CD4-positive, alpha-beta memory T cell (primary cell): Measurements from ENCODE around the gene SAYSD1. TPM values are rescaled to one million over a fixed set of nuclear protein-coding genes. Genes with fewer than 3 reads are reported as not detected.

Experiments used
- CTCF ChIA-PET: fragments of 350-600 bp; sonication (Branson Sonifier 250); formaldehyde crosslinking; loops from one replicate; lab custom pipeline; 2021; ENCODE audit warnings: inconsistent platforms; ENCODE audit not compliant: partially characterized antibody; lab: Charles Lee
- POLR2A ChIA-PET: fragments of 350-600 bp; sonication (Branson Sonifier 250); formaldehyde crosslinking; loops from one replicate; lab custom pipeline; 2021; ENCODE audit not compliant: partially characterized antibody; lab: Charles Lee
- DNase-seq, 5 donors: peaks; one replicate each; pipeline versions ENCODE4 v3.0.0 to v3.0.0-alpha.2; 2020 to 2022; ENCODE audit warnings: mixed read lengths in 1 of 5
- H3K27ac ChIP-seq: one replicate; pipeline ENCODE4 v1.7.0; 2013; ENCODE audit warnings: low read depth, low read length
- H3K27me3 ChIP-seq: 2 replicates; pipeline ENCODE4 v1.7.0; 2013; ENCODE audit warnings: mild to moderate bottlenecking, low read length, moderate library complexity; ENCODE audit not compliant: insufficient read depth
- H3K36me3 ChIP-seq: 2 replicates; pipeline ENCODE4 v1.7.0; 2013; ENCODE audit warnings: mild to moderate bottlenecking, low read length, moderate library complexity; ENCODE audit not compliant: insufficient read depth
- H3K4me1 ChIP-seq: 2 replicates; pipeline ENCODE4 v1.7.0; 2013; ENCODE audit warnings: mild to moderate bottlenecking, low read length, moderate library complexity; ENCODE audit not compliant: insufficient read depth
- H3K4me3 ChIP-seq, 2 donors: one replicate each; pipeline ENCODE4 v1.7.0; 2013; ENCODE audit warnings: low read length in 2 of 2, mild to moderate bottlenecking in 1 of 2
- H3K9me3 ChIP-seq, 2 donors: one replicate each; pipeline ENCODE4 v1.7.0; 2013; ENCODE audit warnings: low read length in 2 of 2, control low read depth in 1 of 2; ENCODE audit not compliant: control insufficient read depth in 1 of 2
- H3K27ac Mint-ChIP-seq, 7 donors: one replicate each; pipeline ENCODE4 v1.8.0; 2020 to 2021; ENCODE audit warnings: mixed read lengths in 7 of 7, mild to moderate bottlenecking in 6 of 7, inconsistent platforms in 3 of 7, moderate library complexity in 3 of 7
- H3K27me3 Mint-ChIP-seq, 2 donors: one replicate each; pipeline ENCODE4 v1.8.0; 2020 to 2021; ENCODE audit warnings: mixed read lengths in 2 of 2
- H3K36me3 Mint-ChIP-seq, 2 donors: one replicate each; pipeline ENCODE4 v1.8.0; 2020 to 2021; ENCODE audit warnings: mixed read lengths in 2 of 2, inconsistent platforms in 1 of 2, mild to moderate bottlenecking in 1 of 2
- H3K4me1 Mint-ChIP-seq, 4 donors: one replicate each; pipeline ENCODE4 v1.8.0; 2020 to 2021; ENCODE audit warnings: mixed read lengths in 4 of 4, mild to moderate bottlenecking in 1 of 4
- H3K4me3 Mint-ChIP-seq, 8 donors: one replicate each; pipeline ENCODE4 v1.8.0; 2020 to 2021; ENCODE audit warnings: mixed read lengths in 8 of 8, mild to moderate bottlenecking in 7 of 8, moderate library complexity in 6 of 8, inconsistent platforms in 3 of 8
- H3K9me3 Mint-ChIP-seq, 8 donors: one replicate each; pipeline ENCODE4 v1.8.0; 2020 to 2021; ENCODE audit warnings: mixed read lengths in 8 of 8, mild to moderate bottlenecking in 5 of 8, inconsistent platforms in 3 of 8, moderate library complexity in 1 of 8
- intact Hi-C: fragments of 100-400 bp; cut with micrococcal nuclease; formaldehyde crosslinking; loops from one replicate; pipeline ENCODE4 v1.15.1; 2023
- polyA plus RNA-seq, 2 donors: library from polyadenylated mRNA; unstranded; fragments of 300-500 nt; fragmentation: Illumina TruSeq; gene quantifications; one replicate each; pipeline ENCODE4 v1.2.3, GENCODE V29; 2021
- total RNA-seq, 2 experiments: library from RNA; stranded (reverse); gene quantifications; one replicate each; pipeline ENCODE4 v1.2.3, GENCODE V29; 2021

Gene SAYSD1, protein sequence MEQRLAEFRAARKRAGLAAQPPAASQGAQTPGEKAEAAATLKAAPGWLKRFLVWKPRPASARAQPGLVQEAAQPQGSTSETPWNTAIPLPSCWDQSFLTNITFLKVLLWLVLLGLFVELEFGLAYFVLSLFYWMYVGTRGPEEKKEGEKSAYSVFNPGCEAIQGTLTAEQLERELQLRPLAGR
- 10 to 100 TPM; 21.6 to 22.4 TPM for total RNA-seq
- polyA plus RNA-seq: 10 to 100 TPM; 14.0 to 20.2 TPM

- peaks cover 44% of the 10 kb centered on the region for H3K4me1 ChIP-seq
- H3K36me3 Mint-ChIP-seq: peaks cover 4 to 9% of the 10 kb centered on the region in 2 donors
- no peaks in the 10 kb centered on the region for H3K9me3 ChIP-seq
- H3K9me3 Mint-ChIP-seq: no peaks in the 10 kb centered on the region
- intact Hi-C loops: loop anchor here (2.0 to 10.0 kb wide), 5 partner anchors 114 to 1958 kb away; partner anchors contain the start of genes BTBD9, GLO1, KCNK5 and KIF6
- no peaks in the 10 kb centered on the region for H3K36me3 ChIP-seq
- H3K27me3 ChIP-seq: no peaks in the 10 kb centered on the region
- H3K4me3 ChIP-seq: peak within 1 kb of the TSS; percentile 79 to 97
- H3K27me3 Mint-ChIP-seq: no peaks in the 10 kb centered on the region
- peaks cover 40 to 58% (median 48%) of the 10 kb centered on the region in 4 donors for H3K4me1 Mint-ChIP-seq
- peak within 1 kb of the TSS; percentile 79 for H3K27ac ChIP-seq
- DNase-seq: peak; percentile 89 to 94 (median 93)
- ChIA-PET POLR2A (interaction anchor here (0.7 to 1.7 kb wide), 11 partner anchors 9 to 475 kb away, joined by 3 to 9 read pairs (median 3); partner anchors contain the start of gene BTBD9), CTCF (interaction anchor here (0.9 to 1.4 kb wide), 4 partner anchors 10 to 188 kb away, joined by 3 to 5 read pairs (median 4); no protein-coding TSS in a partner anchor)
- peak within 1 kb of the TSS; percentile 92 to 99 (median 98) for H3K27ac Mint-ChIP-seq
- H3K4me3 Mint-ChIP-seq: peak within 1 kb of the TSS; percentile 97 to 99 (median 98)
These were observed at the start of gene SAYSD1 for GRCh38 chr6:39114704-39115599. Gene SAYSD1, minus strand, starts transcription at chr6:39115186. Its CDS starts 97 bp downstream, at chr6:39115089.

DNA sequence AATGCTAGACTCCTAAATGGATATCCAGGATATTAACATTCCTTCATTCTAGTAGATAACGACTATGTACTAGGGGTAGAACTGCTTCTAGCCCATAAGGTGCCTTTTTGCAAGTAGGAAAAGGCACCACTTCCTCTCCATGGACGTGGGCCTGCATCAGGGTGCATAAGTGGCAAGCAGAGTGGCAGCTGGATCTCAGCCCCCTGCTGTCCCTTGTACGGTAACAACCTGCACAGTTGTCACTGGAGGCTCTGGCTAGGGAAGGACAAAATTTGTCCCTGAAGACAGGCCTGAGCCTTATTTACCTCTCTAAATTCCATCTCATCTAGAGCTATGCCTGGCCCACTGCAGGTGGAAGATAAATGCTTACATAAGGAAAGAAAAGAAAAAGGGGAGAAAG, 42.5 kb upstream of the SAYSD1 start:
- Histone ChIP-seq H3K27ac (no peak overlapping the region), H3K9me3 (no peaks in the 10 kb centered on the region), H3K4me1 (no peaks in the 10 kb centered on the region), H3K36me3 (no peaks in the 10 kb centered on the region), H3K4me3 (no peak overlapping the region), H3K27me3 (no peaks in the 10 kb centered on the region)
- Mint-ChIP-seq H3K36me3 (peaks cover 0 to 6% of the 10 kb centered on the region in 2 donors), H3K27ac (no peak overlapping the region), H3K27me3 (peaks cover 2 to 11% of the 10 kb centered on the region in 2 donors), H3K4me1 (peaks cover 0 to 6% (median 2%) of the 10 kb centered on the region in 4 donors), H3K9me3 (peaks cover 0 to 20% (median 8%) of the 10 kb centered on the region in 8 donors), H3K4me3 (no peak overlapping the region)
- ChIA-PET POLR2A (no interaction called here), CTCF (interaction anchor here (1.0 to 2.0 kb wide), 3 partner anchors 9 to 146 kb away, joined by 3 to 7 read pairs (median 3); no protein-coding TSS in a partner anchor)
- intact Hi-C loops: no loop called here
- DNase-seq: no peak

GRCh38 chr6:39156801-39157200, 41.8 kb upstream of the SAYSD1 start:
- POLR2A ChIA-PET: no interaction called here

DNA sequence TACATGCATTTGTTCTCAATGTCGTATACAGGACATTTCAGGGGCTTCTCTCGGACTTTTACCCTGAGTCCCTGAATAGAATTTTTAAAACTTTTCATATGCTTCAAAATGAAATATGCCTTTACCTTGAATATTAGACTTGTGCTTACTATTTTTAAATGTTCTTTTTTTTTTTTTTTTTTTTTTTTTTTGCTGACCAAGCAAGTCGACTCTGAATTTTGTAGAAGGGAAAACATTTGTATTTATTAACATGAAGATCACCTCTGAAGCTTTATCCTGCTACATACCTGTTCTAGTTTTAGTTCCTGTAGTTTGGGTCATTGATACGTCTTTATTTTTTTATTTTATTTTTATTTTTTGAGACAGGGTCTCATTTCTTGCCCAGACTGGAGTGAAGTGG, 39.7 kb upstream of the SAYSD1 start:
- no peak overlapping the region for H3K4me3 ChIP-seq
- ChIA-PET CTCF (interaction anchor here (0.7 to 1.0 kb wide), 2 partner anchors 11 to 148 kb away, joined by 3 read pairs; no protein-coding TSS in a partner anchor), POLR2A (no interaction called here)
- H3K36me3 ChIP-seq: no peaks in the 10 kb centered on the region
- no peaks in the 10 kb centered on the region for H3K27me3 ChIP-seq
- Mint-ChIP-seq H3K4me3 (no peak overlapping the region), H3K9me3 (peaks cover 0 to 15% (median 3%) of the 10 kb centered on the region in 8 donors), H3K27me3 (peaks cover 14% of the 10 kb centered on the region in 2 donors), H3K36me3 (peaks cover 0 to 6% of the 10 kb centered on the region in 2 donors), H3K4me1 (peaks cover 0 to 7% (median 4%) of the 10 kb centered on the region in 4 donors), H3K27ac (no peak overlapping the region)
- intact Hi-C loops: no loop called here
- H3K9me3 ChIP-seq: no peaks in the 10 kb centered on the region
- no peaks in the 10 kb centered on the region for H3K4me1 ChIP-seq
- no peak overlapping the region for H3K27ac ChIP-seq
- DNase-seq: no peak

More at GRCh38 chr6:39156801-39157200, 41.8 kb upstream of the SAYSD1 start:
- Mint-ChIP-seq H3K36me3 (peaks cover 0 to 6% of the 10 kb centered on the region in 2 donors), H3K9me3 (peaks cover 0 to 20% (median 8%) of the 10 kb centered on the region in 8 donors), H3K4me1 (peaks cover 0 to 6% (median 3%) of the 10 kb centered on the region in 4 donors), H3K4me3 (no peak overlapping the region), H3K27ac (no peak overlapping the region), H3K27me3 (peaks cover 8 to 15% of the 10 kb centered on the region in 2 donors)
- Histone ChIP-seq H3K4me3 (no peak overlapping the region), H3K36me3 (no peaks in the 10 kb centered on the region), H3K4me1 (no peaks in the 10 kb centered on the region), H3K27ac (no peak overlapping the region), H3K27me3 (no peaks in the 10 kb centered on the region), H3K9me3 (no peaks in the 10 kb centered on the region)
- no peak for DNase-seq
- CTCF ChIA-PET: interaction anchor here (2.0 kb wide), 1 partner anchor 10 kb away, joined by 7 read pairs; no protein-coding TSS in a partner anchor
- intact Hi-C loops: no loop called here

DNA sequence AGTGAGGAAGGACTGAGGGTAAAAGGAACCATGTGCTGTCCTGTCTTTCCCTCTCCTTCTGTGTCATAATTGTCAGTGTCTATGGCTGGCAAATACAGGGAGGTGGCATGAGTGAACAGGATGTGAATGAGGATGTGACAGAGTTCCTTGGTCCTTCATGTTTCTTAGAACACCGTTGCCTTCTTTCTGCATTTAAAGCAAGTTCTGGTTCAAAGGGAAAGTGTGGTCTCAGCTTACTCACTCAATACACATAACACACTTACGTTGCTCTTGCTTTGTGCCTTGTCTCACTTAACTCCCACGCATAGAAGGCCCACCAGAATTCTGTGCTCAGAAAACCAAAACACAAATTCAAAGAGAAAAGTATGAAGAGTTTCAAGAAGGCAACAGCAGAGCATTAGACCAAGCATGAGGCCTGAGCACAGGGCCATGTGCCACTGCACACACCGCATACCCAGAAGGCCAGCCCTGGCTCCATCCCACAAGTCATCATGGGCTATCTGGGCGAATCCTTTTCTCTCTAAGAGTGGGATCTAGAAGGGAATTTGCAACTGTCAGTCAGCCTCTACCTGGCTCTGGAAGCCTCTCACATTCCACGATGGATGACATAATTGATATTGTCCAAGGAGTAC, 38.9 kb upstream of the SAYSD1 start:
- no peaks in the 10 kb centered on the region for H3K27me3 ChIP-seq
- H3K27ac ChIP-seq: no peak overlapping the region
- H3K4me1 ChIP-seq: no peaks in the 10 kb centered on the region
- H3K36me3 ChIP-seq: no peaks in the 10 kb centered on the region
- intact Hi-C loops: no loop called here
- peaks cover 0 to 6% of the 10 kb centered on the region in 2 donors for H3K36me3 Mint-ChIP-seq
- H3K4me3 ChIP-seq: no peak overlapping the region
- H3K27ac Mint-ChIP-seq: peak overlapping the region in 1 of 7 donors; percentile 26
- peaks cover 0 to 9% (median 1%) of the 10 kb centered on the region in 8 donors for H3K9me3 Mint-ChIP-seq
- no peak for DNase-seq
- H3K4me1 Mint-ChIP-seq: peaks cover 0 to 7% (median 4%) of the 10 kb centered on the region in 4 donors
- POLR2A ChIA-PET: no interaction called here
- H3K9me3 ChIP-seq: no peaks in the 10 kb centered on the region
- CTCF ChIA-PET: interaction anchor here (0.9 kb wide), 1 partner anchor 124 kb away, joined by 3 read pairs; no protein-coding TSS in a partner anchor
- no peak overlapping the region for H3K4me3 Mint-ChIP-seq
- peaks cover 16 to 18% of the 10 kb centered on the region in 2 donors for H3K27me3 Mint-ChIP-seq

GRCh38 chr6:39152262-39152661, 37.3 kb upstream of the SAYSD1 start:
- Mint-ChIP-seq H3K27ac (no peak overlapping the region), H3K36me3 (no peaks in the 10 kb centered on the region), H3K9me3 (no peaks in the 10 kb centered on the region), H3K4me1 (peaks cover 0 to 7% (median 4%) of the 10 kb centered on the region in 4 donors), H3K4me3 (no peak overlapping the region), H3K27me3 (peaks cover 16 to 26% of the 10 kb centered on the region in 2 donors)
- POLR2A ChIA-PET: no interaction called here
- no peaks in the 10 kb centered on the region for H3K9me3 ChIP-seq
- no peak overlapping the region for H3K27ac ChIP-seq
- no peaks in the 10 kb centered on the region for H3K27me3 ChIP-seq
- H3K36me3 ChIP-seq: no peaks in the 10 kb centered on the region
- no peaks in the 10 kb centered on the region for H3K4me1 ChIP-seq
- no peak overlapping the region for H3K4me3 ChIP-seq
- intact Hi-C loops: no loop called here
- no peak for DNase-seq
- CTCF ChIA-PET: interaction anchor here (0.6 kb wide), 1 partner anchor 14 kb away, joined by 3 read pairs; no protein-coding TSS in a partner anchor
